Renal cortical epithelial cell (primary cell): ENCODE results near the gene CD68. TPM values are rescaled to one million over a fixed set of nuclear protein-coding genes. Genes with fewer than 3 reads are reported as not detected.
A peak's percentile ranks its signal among the peaks of the same experiment; 100 is the strongest.

ENCODE experiments used
- DNase-seq: peaks from one replicate; pipeline ENCODE4 v3.0.0-alpha.2; 2011; ENCODE audit warnings: low read depth
- total RNA-seq: library from RNA; depleted of rRNA; stranded (reverse); fragments of >200 nt; gene quantifications from 2 replicates; pipeline ENCODE4 v1.2.3, GENCODE V29; 2014

Gene CD68, protein sequence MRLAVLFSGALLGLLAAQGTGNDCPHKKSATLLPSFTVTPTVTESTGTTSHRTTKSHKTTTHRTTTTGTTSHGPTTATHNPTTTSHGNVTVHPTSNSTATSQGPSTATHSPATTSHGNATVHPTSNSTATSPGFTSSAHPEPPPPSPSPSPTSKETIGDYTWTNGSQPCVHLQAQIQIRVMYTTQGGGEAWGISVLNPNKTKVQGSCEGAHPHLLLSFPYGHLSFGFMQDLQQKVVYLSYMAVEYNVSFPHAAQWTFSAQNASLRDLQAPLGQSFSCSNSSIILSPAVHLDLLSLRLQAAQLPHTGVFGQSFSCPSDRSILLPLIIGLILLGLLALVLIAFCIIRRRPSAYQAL
- 4.2 and 7.6 TPM in 2 replicates for total RNA-seq

DNA sequence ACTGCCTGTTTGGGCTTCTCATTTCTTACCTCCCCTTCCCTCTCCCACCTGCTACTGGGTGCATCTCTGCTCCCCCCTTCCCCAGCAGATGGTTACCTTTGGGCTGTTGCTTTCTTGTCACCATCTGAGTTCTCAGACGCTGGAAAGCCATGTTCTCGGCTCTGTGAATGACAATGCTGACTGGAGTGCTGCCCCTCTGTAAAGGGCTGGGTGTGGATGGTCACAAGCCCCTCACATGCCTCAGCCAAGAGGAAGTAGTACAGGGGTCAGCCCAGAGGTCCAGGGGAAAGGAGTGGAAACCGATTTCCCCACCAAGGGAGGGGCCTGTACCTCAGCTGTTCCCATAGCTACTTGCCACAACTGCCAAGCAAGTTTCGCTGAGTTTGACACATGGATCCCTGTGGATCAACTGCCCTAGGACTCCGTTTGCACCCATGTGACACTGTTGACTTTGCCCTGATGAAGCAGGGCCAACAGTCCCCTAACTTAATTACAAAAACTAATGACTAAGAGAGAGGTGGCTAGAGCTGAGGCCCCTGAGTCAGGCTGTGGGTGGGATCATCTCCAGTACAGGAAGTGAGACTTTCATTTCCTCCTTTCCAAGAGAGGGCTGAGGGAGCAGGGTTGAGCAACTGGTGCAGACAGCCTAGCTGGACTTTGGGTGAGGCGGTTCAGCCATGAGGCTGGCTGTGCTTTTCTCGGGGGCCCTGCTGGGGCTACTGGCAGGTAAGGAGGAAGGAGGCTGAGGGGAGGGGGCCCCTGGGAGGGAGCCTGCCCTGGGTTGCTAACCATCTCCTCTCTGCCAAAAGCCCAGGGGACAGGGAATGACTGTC, at the start of gene CD68:
Gene CD68, plus strand, starts transcription at position 638 of the 833 bp plus-strand sequence. Its CDS starts 40 bp downstream, at position 678.
- DNase-seq = peak; percentile 96

DNA sequence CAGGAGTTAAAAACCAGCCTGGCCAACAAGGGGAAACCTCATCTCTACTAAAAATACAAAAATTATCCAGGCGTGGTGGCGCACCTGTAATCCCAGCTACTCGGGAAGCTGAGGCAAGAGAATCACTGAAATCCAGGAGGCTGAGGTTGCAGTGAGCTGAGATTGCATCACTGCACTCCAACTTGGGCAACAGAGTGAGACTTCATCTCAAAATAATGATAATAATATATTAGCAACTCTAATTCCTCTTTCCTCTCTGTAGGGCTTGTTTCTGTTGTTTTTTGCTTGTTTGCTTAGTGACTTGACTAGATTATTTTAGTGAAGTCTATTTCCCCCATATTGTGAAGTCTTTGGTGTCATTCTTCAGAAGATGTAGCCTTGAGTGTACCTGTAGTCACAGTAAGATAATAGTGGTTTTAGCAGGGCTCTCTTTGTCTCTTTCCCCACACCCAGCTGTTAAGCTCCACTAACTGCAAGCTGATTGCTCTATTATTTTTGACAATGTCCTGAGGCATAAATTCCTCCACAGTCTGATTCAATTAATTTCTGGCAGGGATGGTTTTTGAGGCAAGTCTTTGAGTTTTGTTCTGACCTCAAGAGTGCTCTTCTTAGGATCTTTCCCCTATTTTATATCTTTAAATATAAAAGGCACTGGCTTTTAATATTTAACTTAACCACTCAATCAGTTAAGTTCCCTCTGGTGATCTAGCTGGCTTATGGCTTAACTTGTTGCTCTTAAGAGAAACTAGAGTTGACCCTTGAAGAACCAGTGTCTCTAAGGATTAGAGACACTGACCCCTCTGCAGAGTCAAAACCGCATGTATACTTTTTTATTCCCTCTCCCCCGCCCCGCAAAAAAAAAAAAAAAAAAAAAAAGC, 49.2 kb upstream of the CD68 start:
- peak; percentile 60 for DNase-seq

DNA sequence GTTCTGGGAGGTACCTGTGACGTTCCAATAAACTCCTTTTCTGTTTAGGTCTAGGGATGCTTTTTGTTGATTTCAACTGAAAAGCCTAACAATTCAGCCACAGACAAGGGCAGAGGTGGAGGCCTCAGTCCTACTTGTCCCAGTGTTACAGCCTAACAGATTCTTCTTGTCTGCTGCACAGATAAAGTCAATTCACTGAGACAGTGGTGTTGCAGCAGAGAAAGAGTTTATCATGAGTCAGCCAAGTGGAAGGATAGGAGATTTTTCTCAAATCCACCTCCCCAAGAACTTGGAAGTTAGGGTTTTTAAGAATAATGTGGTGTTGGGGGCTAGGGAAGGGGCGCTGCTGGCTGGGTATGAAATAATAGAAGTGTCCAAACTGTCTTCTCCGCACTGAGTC, 41.4 kb upstream of the CD68 start:
- no peak for DNase-seq

DNA sequence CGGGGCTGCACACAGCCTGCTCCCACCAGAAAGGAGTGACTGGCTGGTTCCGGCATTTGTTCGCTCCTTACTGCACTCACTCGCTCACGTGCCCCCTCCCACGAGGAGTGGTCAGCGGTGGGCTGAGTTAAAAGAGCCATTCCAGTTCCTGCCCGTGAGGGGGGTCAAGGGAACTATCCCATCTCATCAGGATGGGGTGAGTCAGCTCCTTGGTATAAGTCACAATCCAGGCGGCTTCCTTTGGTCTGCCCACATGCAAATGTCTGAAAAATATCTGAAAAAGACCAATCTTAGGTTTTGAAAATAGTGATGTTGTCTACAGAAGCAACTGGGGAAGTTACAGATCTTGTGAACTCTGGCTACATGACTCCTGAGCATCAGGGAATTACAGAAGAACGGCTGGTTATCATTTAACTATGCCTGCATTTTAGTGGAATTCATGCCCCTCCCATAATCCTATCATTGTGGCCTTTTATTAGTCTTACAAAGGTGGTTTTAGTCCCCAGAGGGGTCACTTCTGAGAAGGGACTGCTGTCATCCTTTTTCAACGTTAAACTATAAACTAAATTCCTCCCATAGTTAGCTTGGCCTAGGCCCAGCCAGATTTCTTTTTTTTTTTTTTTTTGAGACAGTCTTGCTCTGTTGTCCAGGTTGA, 40.4 kb upstream of the CD68 start:
- DNase-seq = peak; percentile 78

DNA sequence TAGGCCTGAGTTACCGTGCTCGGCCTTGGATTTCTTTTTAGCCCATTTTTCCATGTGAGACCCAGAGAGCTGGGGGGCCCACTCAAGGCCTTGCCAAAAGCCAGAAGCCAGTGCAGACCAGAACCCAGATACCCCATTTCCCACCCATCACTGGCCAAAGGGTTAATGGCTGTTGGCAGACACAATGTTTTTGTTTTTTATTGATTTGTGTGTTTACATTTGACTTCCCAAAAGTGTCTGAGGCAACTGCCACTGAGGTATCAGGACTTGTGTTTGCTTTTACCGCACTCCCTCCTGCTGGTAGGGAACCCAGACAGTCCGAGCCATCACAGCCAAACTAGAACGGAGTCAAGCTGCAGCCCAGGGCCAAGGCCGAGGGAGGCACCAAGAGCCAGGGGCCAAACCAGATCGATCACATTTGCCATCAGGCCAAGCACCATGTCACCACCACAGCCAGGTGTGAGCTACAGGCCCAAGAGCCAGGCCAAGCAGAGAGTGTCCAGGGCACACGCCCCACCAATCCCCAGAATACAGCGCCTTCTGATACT, 38.3 kb upstream of the CD68 start:
- no peak for DNase-seq

DNA sequence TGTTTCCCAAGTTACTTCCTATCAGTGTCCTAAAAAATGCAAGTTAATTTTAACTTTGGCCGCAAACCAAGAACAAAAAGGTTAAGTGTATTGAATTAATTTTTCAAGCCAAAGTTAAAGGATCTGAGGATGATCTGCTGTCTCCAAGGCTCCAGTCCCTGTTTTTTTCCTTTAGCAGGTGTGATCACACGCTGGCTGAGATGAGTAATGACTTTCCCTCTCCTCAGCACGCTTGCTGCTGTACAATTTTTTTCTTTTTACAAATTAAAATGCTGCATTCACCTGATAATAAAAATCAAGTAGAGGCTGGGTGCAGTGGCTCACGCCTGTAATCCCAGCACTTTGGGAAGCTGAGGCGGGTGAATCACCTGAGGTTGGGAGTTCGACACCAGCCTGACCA, 34.5 kb upstream of the CD68 start:
- DNase-seq = no peak

DNA sequence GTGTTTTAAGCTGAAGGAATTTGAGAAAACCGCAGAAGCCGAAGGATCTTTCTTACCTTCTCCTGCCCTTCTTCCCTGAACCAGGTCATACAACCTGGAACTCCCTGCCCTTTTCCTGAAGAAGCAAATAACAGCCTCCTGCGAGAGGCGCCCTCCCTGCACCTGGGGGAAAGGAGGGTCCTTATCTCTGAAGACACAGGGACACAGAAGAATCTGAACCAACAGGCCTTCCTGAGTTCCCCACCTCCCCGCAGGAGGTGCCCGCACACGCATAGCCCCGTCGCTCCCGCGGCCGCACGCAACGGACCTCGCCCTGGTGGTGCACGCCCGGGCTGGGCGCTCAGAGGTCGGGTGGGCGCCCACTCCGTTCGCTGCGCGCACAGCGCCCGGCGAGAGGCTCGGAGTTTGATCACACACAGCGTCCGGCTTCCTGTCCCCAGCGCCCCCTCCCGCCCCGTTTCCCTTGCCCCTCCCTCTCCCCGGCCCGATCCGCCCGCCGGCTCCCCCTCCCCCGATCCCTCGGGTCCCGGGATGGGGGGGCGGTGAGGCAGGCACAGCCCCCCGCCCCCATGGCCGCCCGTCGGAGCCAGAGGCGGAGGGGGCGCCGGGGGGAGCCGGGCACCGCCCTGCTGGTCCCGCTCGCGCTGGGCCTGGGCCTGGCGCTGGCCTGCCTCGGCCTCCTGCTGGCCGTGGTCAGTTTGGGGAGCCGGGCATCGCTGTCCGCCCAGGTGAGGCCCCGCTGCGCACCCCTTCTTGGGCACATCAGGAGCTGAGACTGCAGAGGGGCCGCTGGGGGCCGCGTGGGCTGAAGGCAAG, 30.6 kb upstream of the CD68 start, which contains the start of gene TNFSF12:
Gene TNFSF12, plus strand, starts transcription at position 474 of the 816 bp plus-strand sequence. Its CDS starts 96 bp downstream, at position 570.
- DNase-seq = no peak

DNA sequence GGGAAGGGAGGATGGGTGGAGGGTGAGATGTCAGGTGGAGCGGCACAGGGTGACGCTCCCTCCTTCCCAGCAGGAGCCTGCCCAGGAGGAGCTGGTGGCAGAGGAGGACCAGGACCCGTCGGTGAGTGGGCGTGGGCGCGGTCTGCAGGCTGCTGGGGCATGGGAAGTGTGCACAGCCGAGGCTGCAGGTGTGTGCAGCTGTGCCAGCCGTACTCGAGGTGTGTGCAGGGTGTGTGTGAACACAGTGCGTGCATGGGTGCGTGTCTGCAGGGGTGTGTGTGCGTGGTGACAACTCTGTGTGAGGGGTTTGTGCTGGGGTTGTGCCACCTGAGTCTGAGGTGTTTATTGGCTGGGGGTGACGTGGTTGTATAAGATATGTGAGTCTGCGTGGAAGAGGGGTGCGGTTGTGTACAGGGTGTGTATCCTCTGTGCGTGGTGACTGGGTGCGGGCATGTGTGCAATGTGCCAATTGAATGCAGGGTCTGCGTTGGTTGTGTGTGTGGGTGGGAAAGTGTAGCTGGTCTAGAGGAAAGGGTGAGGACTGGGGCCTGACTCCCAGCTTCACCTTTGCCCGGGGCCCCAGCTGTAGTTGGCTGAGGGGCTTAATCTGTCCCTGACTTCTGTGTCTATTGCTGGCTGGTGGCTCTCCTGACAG, 29.9 kb upstream of the CD68 start:
- DNase-seq = no peak

DNA sequence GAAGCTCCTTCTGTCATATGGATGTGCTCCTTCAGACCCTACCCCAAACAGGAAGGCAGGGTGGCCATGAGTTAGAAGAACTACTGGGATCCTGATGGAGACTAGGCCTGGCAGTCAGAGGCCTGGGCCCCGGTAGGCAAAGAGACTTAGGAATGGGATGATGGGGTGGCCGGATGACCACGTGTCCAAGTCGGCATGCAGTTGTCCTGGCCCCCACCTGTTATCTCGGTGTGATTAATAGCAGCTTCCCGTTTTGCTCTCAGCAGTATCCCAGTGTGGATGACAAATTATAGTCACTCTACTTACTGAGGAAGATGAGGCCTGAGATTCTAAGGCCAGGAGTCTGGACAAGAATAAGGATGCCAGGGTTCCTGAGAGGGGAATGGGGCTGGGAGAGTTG, 29.1 kb upstream of the CD68 start:
- DNase-seq = no peak

DNA sequence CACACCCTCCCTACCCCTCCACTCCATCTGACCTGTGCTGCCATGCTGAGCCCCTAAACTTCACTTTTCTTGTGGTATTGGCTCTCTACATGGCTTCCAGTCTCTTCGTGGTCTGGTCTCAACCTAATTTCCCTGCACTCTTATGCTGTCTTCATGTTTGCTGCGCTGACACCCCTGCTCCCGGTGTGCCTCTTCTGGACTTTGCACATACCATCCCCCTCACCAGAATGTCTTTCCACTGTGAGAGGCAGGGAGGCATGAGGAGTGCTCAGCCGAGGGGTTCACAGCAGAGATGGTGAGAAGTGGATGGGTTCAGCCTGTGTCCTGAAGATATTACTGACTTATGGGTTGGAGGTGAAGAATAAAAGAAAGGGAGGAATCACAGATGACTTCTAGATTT, 28.0 kb upstream of the CD68 start:
- no peak for DNase-seq

DNA sequence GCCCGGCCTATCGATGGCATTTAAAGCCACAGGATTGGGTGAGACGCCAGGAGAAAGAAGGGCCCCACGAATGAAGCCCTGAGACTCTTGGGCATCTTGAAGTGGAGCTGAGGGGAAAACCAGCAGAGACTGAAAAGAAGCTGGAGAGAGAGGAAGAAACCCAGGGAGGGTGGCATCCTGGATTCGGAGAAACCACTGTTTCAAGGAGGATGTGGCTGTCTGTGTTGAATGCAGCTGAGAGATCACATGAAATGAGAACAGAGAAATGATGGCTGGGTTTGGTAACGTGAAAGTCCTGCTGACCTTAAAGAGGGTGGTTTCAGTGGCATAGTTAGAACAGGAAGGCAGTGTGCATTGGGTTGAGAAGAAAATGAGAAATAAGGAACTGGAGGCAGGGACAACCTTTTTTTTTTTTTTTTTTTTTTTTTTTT, 26.8 kb upstream of the CD68 start:
- DNase-seq = no peak

DNA sequence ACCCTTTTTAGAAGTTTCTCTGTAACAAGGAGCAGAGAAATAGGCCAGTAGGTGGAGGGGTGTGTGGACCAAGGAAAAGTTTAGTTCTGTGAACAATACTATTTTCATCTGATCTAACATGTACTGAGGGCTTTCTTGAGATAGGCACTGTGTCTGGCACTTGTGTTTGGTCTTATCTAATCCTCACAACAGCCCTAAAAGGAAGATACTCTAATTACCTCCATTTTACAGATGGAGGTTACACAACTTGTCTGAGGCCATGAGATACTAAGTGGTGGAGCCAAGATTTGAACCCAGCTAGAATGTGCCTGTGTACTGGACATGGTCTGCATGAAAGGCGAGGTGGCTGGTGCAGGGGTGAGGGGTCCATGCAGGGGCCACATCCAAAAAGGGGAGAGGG, 26.1 kb upstream of the CD68 start:
- DNase-seq = no peak

DNA sequence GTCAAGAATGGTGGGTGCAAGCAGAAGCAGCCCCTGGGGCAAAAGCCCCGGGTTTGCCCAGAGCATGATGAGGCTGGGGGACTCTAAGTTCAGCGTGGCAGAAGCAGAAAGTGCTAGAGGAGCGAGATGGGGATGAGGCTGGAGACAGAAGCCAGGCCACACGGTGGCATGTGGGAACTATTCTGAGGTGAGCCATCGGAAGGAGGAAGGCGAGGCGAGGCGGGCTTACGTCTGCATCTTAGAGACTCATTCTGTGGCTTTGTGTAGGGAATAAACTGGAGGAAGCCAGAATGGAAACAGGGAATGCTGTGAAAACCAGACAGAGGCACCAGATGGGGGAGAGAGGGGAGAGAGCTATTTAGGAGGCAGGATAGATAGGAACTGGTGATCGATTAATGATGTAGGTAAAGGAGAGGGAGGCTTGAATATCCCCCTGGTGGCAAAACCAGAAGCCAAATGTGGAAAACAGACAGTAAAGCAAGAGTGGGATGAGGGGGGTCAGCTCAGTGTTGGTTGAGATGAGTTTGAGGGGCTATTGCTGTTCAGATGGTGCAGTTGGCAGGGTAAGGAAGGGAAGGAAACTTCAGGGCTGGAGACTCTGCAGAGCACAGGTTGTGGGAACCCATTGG, 24.0 kb upstream of the CD68 start:
- DNase-seq = no peak

DNA sequence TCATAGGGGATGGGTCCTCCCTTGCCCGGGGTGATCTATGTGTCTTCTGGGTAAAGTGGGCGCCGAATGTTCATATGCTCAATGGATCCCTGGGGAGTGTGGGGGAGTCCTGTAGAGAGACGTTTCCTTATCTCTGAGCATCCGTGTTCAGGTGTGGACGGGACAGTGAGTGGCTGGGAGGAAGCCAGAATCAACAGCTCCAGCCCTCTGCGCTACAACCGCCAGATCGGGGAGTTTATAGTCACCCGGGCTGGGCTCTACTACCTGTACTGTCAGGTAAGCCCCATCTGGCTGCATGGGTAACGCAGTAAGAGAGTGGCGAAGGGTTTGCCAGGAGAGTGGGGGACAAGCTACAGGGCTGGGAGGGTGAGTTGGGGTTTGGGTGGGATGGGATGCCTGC, 22.8 kb upstream of the CD68 start:
- DNase-seq = no peak

DNA sequence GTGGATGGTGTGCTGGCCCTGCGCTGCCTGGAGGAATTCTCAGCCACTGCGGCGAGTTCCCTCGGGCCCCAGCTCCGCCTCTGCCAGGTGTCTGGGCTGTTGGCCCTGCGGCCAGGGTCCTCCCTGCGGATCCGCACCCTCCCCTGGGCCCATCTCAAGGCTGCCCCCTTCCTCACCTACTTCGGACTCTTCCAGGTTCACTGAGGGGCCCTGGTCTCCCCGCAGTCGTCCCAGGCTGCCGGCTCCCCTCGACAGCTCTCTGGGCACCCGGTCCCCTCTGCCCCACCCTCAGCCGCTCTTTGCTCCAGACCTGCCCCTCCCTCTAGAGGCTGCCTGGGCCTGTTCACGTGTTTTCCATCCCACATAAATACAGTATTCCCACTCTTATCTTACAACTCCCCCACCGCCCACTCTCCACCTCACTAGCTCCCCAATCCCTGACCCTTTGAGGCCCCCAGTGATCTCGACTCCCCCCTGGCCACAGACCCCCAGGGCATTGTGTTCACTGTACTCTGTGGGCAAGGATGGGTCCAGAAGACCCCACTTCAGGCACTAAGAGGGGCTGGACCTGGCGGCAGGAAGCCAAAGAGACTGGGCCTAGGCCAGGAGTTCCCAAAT, 22.2 kb upstream of the CD68 start:
- DNase-seq = no peak

DNA sequence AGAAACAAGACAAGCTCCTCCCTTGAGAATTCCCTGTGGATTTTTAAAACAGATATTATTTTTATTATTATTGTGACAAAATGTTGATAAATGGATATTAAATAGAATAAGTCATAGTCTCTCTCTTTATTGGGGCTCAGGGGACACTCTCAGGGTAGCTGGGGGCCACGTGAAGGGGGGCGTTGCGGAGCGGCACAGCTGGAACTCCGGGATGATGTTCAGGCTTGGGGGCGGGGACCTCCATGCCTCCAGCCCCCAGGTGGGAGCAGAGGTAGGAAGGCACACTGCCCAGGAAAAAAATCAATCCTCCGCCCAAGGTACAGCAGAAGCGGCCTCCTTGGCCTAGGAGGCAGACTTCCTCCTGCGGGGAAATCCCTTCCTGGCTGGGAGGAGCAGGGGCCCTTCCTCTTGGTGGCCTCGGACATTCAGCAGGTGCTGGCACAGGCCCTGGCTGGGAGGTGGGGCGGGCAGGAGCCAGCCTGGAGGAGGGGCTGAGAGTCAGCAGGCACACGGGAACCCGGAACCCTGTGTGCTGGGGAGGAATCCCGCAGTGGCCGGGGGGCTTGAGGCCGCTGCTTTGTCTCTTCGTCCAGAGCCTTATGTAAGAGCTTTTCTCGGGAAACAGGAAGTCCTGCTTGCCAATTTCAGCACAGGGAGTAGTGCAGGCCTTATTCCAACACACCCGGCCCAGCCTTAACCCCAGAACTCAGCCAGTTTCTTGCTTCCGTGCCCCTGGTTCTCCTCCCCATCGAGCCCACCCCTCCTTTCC, 21.5 kb upstream of the CD68 start:
- DNase-seq = peak; percentile 82

DNA sequence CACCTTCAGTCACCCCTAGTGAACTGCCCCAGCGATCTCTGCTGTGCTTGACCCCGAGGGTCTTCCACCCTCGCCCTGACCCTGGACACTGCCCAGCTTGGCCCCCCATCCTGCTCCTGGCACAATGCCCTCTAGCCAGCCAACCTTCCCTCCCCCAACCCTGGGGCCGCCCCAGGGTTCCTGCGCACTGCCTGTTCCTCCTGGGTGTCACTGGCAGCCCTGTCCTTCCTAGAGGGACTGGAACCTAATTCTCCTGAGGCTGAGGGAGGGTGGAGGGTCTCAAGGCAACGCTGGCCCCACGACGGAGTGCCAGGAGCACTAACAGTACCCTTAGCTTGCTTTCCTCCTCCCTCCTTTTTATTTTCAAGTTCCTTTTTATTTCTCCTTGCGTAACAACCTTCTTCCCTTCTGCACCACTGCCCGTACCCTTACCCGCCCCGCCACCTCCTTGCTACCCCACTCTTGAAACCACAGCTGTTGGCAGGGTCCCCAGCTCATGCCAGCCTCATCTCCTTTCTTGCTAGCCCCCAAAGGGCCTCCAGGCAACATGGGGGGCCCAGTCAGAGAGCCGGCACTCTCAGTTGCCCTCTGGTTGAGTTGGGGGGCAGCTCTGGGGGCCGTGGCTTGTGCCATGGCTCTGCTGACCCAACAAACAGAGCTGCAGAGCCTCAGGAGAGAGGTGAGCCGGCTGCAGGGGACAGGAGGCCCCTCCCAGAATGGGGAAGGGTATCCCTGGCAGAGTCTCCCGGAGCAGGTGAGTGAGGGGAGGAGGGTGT, 20.7 kb upstream of the CD68 start, which contains the start of gene TNFSF13:
Gene TNFSF13, plus strand, starts transcription at position 207 of the 776 bp plus-strand sequence. Its CDS starts 290 bp downstream, at position 497.
- no peak for DNase-seq
